Osteoblast (primary cell): ENCODE measurements around the gene PFKP. TPM values are rescaled to one million over a fixed set of nuclear protein-coding genes. Genes with fewer than 3 reads are reported as not detected.

ENCODE experiments used
- DNase-seq: peaks from one replicate; pipeline ENCODE4 v3.0.0; 2011; ENCODE audit warnings: low spot score, mixed read lengths; ENCODE audit not compliant: insufficient read length; ENCODE audit errors: missing footprints
- H2AFZ ChIP-seq: 2 replicates; pipeline ENCODE4 v1.6.0; 2011; ENCODE audit warnings: mild to moderate bottlenecking, low read length
- H3K27ac ChIP-seq: 2 replicates; pipeline ENCODE4 v1.5.1; 2011; ENCODE audit warnings: mild to moderate bottlenecking, low read depth, low read length, moderate library complexity
- H3K27me3 ChIP-seq: 2 replicates; pipeline ENCODE4 v1.6.0; 2012; ENCODE audit warnings: mild to moderate bottlenecking, control low read depth, inconsistent platforms, low read length, moderate library complexity; ENCODE audit not compliant: insufficient read depth
- H3K36me3 ChIP-seq: 2 replicates; pipeline ENCODE4 v1.5.1; 2011; ENCODE audit warnings: mild to moderate bottlenecking, low read length, control low read depth, moderate library complexity; ENCODE audit not compliant: insufficient read depth
- H3K4me1 ChIP-seq: 2 replicates; pipeline ENCODE4 v1.5.1; 2011; ENCODE audit warnings: mild to moderate bottlenecking, low read length, control low read depth, moderate library complexity; ENCODE audit not compliant: insufficient read depth
- H3K4me2 ChIP-seq: 2 replicates; pipeline ENCODE4 v1.6.0; 2011; ENCODE audit warnings: mild to moderate bottlenecking, low read length; ENCODE audit not compliant: insufficient read depth
- H3K4me3 ChIP-seq: fragments of 200-600 bp; sonication (generic); 3 replicates; pipeline ENCODE4 v1.5.1; 2012; ENCODE audit warnings: mild to moderate bottlenecking, low read length, inconsistent platforms; ENCODE audit not compliant: insufficient read depth
- H3K79me2 ChIP-seq: 2 replicates; pipeline ENCODE4 v1.6.0; 2012; ENCODE audit warnings: mild to moderate bottlenecking, low read length, control low read depth, inconsistent platforms; ENCODE audit not compliant: insufficient read depth
- H3K9me3 ChIP-seq: 2 replicates; pipeline ENCODE4 v1.5.1; 2011; ENCODE audit warnings: low read depth, low read length, control low read depth
- H4K20me1 ChIP-seq: 2 replicates; pipeline ENCODE4 v1.6.0; 2012; ENCODE audit warnings: mild to moderate bottlenecking, low read length, control low read depth; ENCODE audit not compliant: insufficient read depth
- CTCF ChIP-seq: IDR thresholded peaks from 2 replicates; pipeline ENCODE4 v1.5.1; 2011; ENCODE audit warnings: mild to moderate bottlenecking, low read depth, low read length, moderate library complexity; ENCODE audit errors: extremely low read depth
- total RNA-seq: library from RNA; depleted of rRNA; stranded (reverse); fragments of >200 nt; gene quantifications from 2 replicates; pipeline ENCODE4 v1.2.3, GENCODE V29; 2012

Gene PFKP
- total RNA-seq, 1 donor: 80.0 TPM

GRCh38 chr10:3132036-3133025 lies 65.0 kb downstream of the PFKP start:
- Histone ChIP-seq H2AFZ (no peak overlapping the region), H3K36me3 (peaks cover 75% of the 10 kb centered on the region), H3K4me3 (no peak overlapping the region), H3K27ac (peak overlapping the region; percentile 37), H3K9me3 (no peaks in the 10 kb centered on the region), H3K4me2 (no peak overlapping the region), H3K4me1 (peaks cover 3% of the 10 kb centered on the region), H3K79me2 (no peaks in the 10 kb centered on the region), H4K20me1 (peaks cover 3% of the 10 kb centered on the region), H3K27me3 (no peaks in the 10 kb centered on the region)
- DNase-seq: peak; percentile 26
- TF ChIP-seq CTCF: no peak

GRCh38 chr10:3133948-3134347 lies 66.6 kb downstream of the PFKP start:
- no peak overlapping the region for H3K4me3 ChIP-seq
- H3K27ac ChIP-seq: peak overlapping the region; percentile 61
- peaks cover 3% of the 10 kb centered on the region for H3K4me1 ChIP-seq
- no peak overlapping the region for H3K4me2 ChIP-seq
- H2AFZ ChIP-seq: no peak overlapping the region
- TF ChIP-seq CTCF: no peak
- no peaks in the 10 kb centered on the region for H3K79me2 ChIP-seq
- H4K20me1 ChIP-seq: peaks cover 5% of the 10 kb centered on the region
- no peaks in the 10 kb centered on the region for H3K27me3 ChIP-seq
- peak; percentile 17 for DNase-seq
- H3K36me3 ChIP-seq: peaks cover 89% of the 10 kb centered on the region
- no peaks in the 10 kb centered on the region for H3K9me3 ChIP-seq

GRCh38 chr10:3135006-3135405 lies 67.7 kb downstream of the PFKP start:
- no peak overlapping the region for H3K4me2 ChIP-seq
- peaks cover 3% of the 10 kb centered on the region for H3K4me1 ChIP-seq
- peaks cover 5% of the 10 kb centered on the region for H4K20me1 ChIP-seq
- no peak overlapping the region for H2AFZ ChIP-seq
- H3K27me3 ChIP-seq: no peaks in the 10 kb centered on the region
- peak; percentile 13 for DNase-seq
- H3K27ac ChIP-seq: no peak overlapping the region
- no peaks in the 10 kb centered on the region for H3K9me3 ChIP-seq
- no peak for TF ChIP-seq CTCF
- peaks cover 96% of the 10 kb centered on the region for H3K36me3 ChIP-seq
- H3K4me3 ChIP-seq: no peak overlapping the region
- no peaks in the 10 kb centered on the region for H3K79me2 ChIP-seq

- H3K9me3 ChIP-seq: no peaks in the 10 kb centered on the region
- DNase-seq: no peak
- no peaks in the 10 kb centered on the region for H3K79me2 ChIP-seq
- peaks cover 5% of the 10 kb centered on the region for H4K20me1 ChIP-seq
- H2AFZ ChIP-seq: no peak overlapping the region
- H3K27ac ChIP-seq: peak overlapping the region; percentile 75
- TF ChIP-seq CTCF: no peak
- no peaks in the 10 kb centered on the region for H3K27me3 ChIP-seq
- peaks cover 3% of the 10 kb centered on the region for H3K4me1 ChIP-seq
- no peak overlapping the region for H3K4me3 ChIP-seq
- peaks cover 98% of the 10 kb centered on the region for H3K36me3 ChIP-seq
- no peak overlapping the region for H3K4me2 ChIP-seq
Observed at GRCh38 chr10:3136336-3136735, 69.0 kb downstream of the PFKP start.
